HL-60 (cell line): ENCODE results near the gene OTOA.
"Not testable (repeated sequence)": the region's sequence is repeated elsewhere in the genome, so short reads cannot be mapped to it uniquely, and the experiment has no call there.

Source experiments
- DNase-seq, 2 experiments: peaks; one replicate each; pipeline ENCODE4 v3.0.0-alpha.2; 2010 to 2020; ENCODE audit warnings: low read depth in 1 of 2, low spot score in 1 of 2
- H3K27ac ChIP-seq: fragments of 250-450 bp; sonication (Bioruptor Pico); replicated peaks from 2 replicates; pipeline ENCODE4 v1.5.1; 2020; ENCODE audit warnings: mild to moderate bottlenecking, moderate library complexity
- H3K27me3 ChIP-seq: fragments of 250-450 bp; sonication (Bioruptor Pico); 2 replicates; pipeline ENCODE4 v1.5.1; 2021; ENCODE audit warnings: mild to moderate bottlenecking, moderate library complexity; ENCODE audit not compliant: insufficient read depth, poor library complexity, severe bottlenecking
- H3K4me3 ChIP-seq: replicated peaks from 2 replicates; pipeline ENCODE4 v1.5.1; 2011; ENCODE audit warnings: mild to moderate bottlenecking, control low read depth, low read length; ENCODE audit not compliant: insufficient read depth
- GABPA ChIP-seq: IDR thresholded peaks from 2 replicates; pipeline ENCODE4 v1.6.1; 2012; ENCODE audit warnings: low read depth
- POLR2AphosphoS5 ChIP-seq: IDR thresholded peaks from 2 replicates; pipeline ENCODE4 v1.6.1; 2012; ENCODE audit warnings: low read depth
- REST ChIP-seq: IDR thresholded peaks from 2 replicates; pipeline ENCODE4 v1.6.1; 2012; ENCODE audit warnings: low read depth; ENCODE audit not compliant: insufficient replicate concordance
- SPI1 ChIP-seq: IDR thresholded peaks from 2 replicates; pipeline ENCODE4 v1.6.1; 2012; ENCODE audit warnings: low read depth, mild to moderate bottlenecking, borderline replicate concordance
- TF ChIP-seq, protein P1 (sequence below): IDR thresholded peaks from one replicate; pipeline ENCODE4 v1.5.1; 2011; ENCODE audit warnings: low read length, control low read depth, inconsistent platforms; ENCODE audit not compliant: insufficient read depth

Gene OTOA

GRCh38 chr16:21708533-21709115 is 44.9 kb downstream of the OTOA start:
- TF ChIP-seq, protein P1, sequence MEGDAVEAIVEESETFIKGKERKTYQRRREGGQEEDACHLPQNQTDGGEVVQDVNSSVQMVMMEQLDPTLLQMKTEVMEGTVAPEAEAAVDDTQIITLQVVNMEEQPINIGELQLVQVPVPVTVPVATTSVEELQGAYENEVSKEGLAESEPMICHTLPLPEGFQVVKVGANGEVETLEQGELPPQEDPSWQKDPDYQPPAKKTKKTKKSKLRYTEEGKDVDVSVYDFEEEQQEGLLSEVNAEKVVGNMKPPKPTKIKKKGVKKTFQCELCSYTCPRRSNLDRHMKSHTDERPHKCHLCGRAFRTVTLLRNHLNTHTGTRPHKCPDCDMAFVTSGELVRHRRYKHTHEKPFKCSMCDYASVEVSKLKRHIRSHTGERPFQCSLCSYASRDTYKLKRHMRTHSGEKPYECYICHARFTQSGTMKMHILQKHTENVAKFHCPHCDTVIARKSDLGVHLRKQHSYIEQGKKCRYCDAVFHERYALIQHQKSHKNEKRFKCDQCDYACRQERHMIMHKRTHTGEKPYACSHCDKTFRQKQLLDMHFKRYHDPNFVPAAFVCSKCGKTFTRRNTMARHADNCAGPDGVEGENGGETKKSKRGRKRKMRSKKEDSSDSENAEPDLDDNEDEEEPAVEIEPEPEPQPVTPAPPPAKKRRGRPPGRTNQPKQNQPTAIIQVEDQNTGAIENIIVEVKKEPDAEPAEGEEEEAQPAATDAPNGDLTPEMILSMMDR = peak; percentile 65
- TF ChIP-seq GABPA = no peak
- H3K27ac ChIP-seq = no peak overlapping the region
- H3K27me3 ChIP-seq = peaks cover 2% of the 10 kb centered on the region
- H3K4me3 ChIP-seq = no peak overlapping the region
- peak; percentile 59 to 80 for DNase-seq

GRCh38 chr16:21710938-21711337 is 47.2 kb downstream of the OTOA start:
- Histone ChIP-seq H3K27ac (no peak overlapping the region), H3K4me3 (no peak overlapping the region), H3K27me3 (no peaks in the 10 kb centered on the region)
- DNase-seq = no peak
- TF ChIP-seq, protein P1 = no peak
- TF ChIP-seq GABPA = no peak
- TF ChIP-seq REST = no peak
- TF ChIP-seq POLR2AphosphoS5 = no peak
- TF ChIP-seq SPI1 = no peak

DNA sequence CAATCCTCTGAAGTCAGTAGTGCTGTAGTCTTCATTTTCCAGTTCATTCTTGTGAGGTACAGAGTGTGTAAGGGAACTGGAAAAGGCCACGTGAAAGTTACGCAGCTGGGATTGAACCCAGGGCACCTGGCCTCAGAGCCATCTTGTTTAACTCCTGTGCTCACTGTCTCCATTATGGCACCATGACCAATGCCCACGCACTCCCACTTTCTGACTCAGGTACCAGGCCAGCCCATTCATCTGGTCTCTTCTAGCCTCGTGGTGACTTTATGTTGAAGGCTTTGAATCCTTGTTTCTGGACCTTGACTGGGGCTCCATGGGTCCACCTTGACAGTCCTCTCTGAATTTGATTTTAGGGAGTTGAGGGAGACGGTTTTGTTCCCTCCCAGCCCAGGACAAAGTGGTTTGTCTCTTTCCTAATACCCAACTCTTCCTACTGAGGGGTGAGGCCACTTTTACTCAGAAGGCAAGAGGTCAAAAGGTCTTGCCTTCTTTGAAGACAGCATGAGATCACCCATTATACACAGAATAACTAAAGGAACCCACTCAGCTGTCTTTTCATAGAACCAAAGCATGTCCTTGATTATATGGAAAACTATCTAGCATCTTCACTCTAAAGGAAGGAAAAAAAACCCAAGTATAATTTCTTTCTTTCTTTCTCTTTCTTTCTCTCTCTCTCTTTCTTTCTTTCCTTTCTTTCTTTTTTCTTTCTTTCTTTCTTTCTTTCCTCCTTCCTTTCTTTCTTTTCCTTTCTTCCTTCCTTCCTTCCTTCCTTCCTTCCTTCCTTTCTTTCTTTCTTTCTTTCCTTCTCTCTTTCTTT is 50.0 kb downstream of the OTOA start:
- TF ChIP-seq REST = no peak
- no peak for TF ChIP-seq GABPA
- TF ChIP-seq POLR2AphosphoS5 = no peak
- TF ChIP-seq, protein P1 = no peak
- TF ChIP-seq SPI1 = no peak

DNA sequence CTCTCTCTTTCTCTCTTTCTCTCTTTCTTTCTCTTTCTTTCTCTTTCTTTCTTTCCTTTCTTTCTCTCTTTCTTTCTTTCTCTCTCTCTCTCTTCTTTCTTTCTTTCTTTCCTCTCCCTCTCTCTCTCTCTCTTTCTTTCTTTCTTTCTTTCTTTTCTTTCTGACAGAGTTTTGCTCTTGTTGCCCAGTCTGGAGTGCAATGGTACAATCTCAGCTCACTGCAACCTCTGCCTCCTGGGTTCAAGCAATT is 50.5 kb downstream of the OTOA start:
- H3K27me3 ChIP-seq, DNase-seq, H3K27ac ChIP-seq, H3K4me3 ChIP-seq: not testable (repeated sequence)

More for the DNA sequence above, 50.0 kb downstream of the OTOA start:
- Histone ChIP-seq H3K4me3 (no peak overlapping the region), H3K27me3 (no peaks in the 10 kb centered on the region), H3K27ac (no peak overlapping the region)
- DNase-seq = no peak
